ENCODE results near the gene WBP1. TPM values are rescaled to one million over a fixed set of nuclear protein-coding genes. Genes with fewer than 3 reads are reported as not detected.
A peak's percentile ranks its signal among the peaks of the same experiment; 100 is the strongest.

WBP1 gene
- total RNA-seq, 1 experiment from 2014 or later: 66.0 TPM

- TF ChIP-seq ZNF425 (CRISPR knock-in tag; conservative IDR thresholded peaks at IDR 0.05): no peak
- TF ChIP-seq MYBL2 (CRISPR knock-in tag; IDR thresholded peaks at IDR 0.05): 0 out of 2 replicates have a peak, but pooled peaks have one; percentile 35
- TF ChIP-seq AFF4 (CRISPR knock-in tag; IDR thresholded peaks at IDR 0.05; ENCODE audit: borderline replicate concordance): no peak
- no peak; the same call in 1 of the 2 replicates for TF ChIP-seq CBFB (CRISPR knock-in tag; IDR thresholded peaks at IDR 0.05; ENCODE audit: low read depth)
- TF ChIP-seq TCF7 (CRISPR knock-in tag; IDR thresholded peaks at IDR 0.05; ENCODE audit: low read depth): 0 out of 2 replicates have a peak, but pooled peaks have one; percentile 8
- TF ChIP-seq ZNF281 (CRISPR knock-in tag; IDR thresholded peaks at IDR 0.05): no peak
- no peak; the same call in 1 of the 2 replicates for TF ChIP-seq USF1 (CRISPR knock-in tag; IDR thresholded peaks at IDR 0.05)
- TF ChIP-seq JAZF1 (CRISPR knock-in tag; IDR thresholded peaks at IDR 0.05): no peak
- TF ChIP-seq E2F1 (CRISPR knock-in tag; IDR thresholded peaks at IDR 0.05): no peak
- peak; percentile 90; the same call in 1 of the 2 replicates for TF ChIP-seq FOXP4 (CRISPR knock-in tag; IDR thresholded peaks at IDR 0.05)
- TF ChIP-seq FOXP1 (CRISPR knock-in tag; IDR thresholded peaks at IDR 0.05; ENCODE audit: borderline replicate concordance): no peak
- TF ChIP-seq CDX4 (CRISPR knock-in tag; IDR thresholded peaks at IDR 0.05; ENCODE audit: borderline replicate concordance): no peak
- no peak for TF ChIP-seq NR1H2 (CRISPR knock-in tag; IDR thresholded peaks at IDR 0.05)
- TF ChIP-seq KAT7 (CRISPR knock-in tag; IDR thresholded peaks at IDR 0.05; ENCODE audit: borderline replicate concordance): no peak
- TF ChIP-seq HMGA2 (CRISPR knock-in tag; IDR thresholded peaks at IDR 0.05): no peak
- TF ChIP-seq ZNF423 (CRISPR knock-in tag; IDR thresholded peaks at IDR 0.05): no peak
- TF ChIP-seq TEAD1 (CRISPR knock-in tag; IDR thresholded peaks at IDR 0.05): peak; percentile 41; the same call in 1 of the 2 replicates
- TF ChIP-seq MXD4 (CRISPR knock-in tag; IDR thresholded peaks at IDR 0.05; ENCODE audit: borderline replicate concordance): no peak
- TF ChIP-seq EMX1 (CRISPR knock-in tag; IDR thresholded peaks at IDR 0.05): no peak
- TF ChIP-seq ZNF416 (CRISPR knock-in tag; IDR thresholded peaks at IDR 0.05): no peak
- no peak for TF ChIP-seq ESRRA (CRISPR knock-in tag; IDR thresholded peaks at IDR 0.05; ENCODE audit: borderline replicate concordance)
- no peak for TF ChIP-seq AR (CRISPR knock-in tag; IDR thresholded peaks at IDR 0.05)
Observed at GRCh38 chr2:74421221-74421870, 36.9 kb upstream of the WBP1 start, which contains the start of the genes C2orf81 and WDR54 (continued).
